GM18502 (cell line): Measurements from ENCODE around the gene WWP2.

ENCODE experiments used
- ATAC-seq: cut with Tn5 transposase; IDR thresholded peaks from one replicate; pipeline ENCODE4 v1.9.1; 2021; ENCODE audit warnings: mild to moderate bottlenecking; ENCODE audit not compliant: unreplicated experiment, poor library complexity

The WWP2 gene

GRCh38 chr16:69880640-69881133 lies 118.6 kb downstream of the WWP2 start:
- ATAC-seq: no peak

- ATAC-seq: no peak
Observed at GRCh38 chr16:69881141-69881540, 119.0 kb downstream of the WWP2 start.

DNA sequence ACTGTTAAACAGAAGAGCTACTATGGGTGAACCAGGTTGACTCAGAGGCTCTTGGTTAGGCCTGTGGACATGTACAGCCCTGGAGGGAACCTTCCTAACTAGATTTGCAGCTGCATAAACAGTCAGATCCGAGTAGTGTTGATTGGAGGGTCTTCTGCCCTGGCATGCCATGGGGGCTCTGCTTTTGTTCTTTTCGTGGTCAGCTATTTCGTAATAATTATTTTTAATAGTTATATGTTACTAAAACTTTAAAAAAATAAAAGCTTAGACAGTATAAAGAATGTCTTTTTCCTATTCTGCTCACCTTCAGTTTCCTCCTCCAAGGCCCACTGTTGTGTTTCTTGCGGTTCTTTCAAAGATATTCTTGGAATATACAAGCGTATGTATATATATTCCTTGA lies 121.6 kb downstream of the WWP2 start:
- no peak for ATAC-seq

DNA sequence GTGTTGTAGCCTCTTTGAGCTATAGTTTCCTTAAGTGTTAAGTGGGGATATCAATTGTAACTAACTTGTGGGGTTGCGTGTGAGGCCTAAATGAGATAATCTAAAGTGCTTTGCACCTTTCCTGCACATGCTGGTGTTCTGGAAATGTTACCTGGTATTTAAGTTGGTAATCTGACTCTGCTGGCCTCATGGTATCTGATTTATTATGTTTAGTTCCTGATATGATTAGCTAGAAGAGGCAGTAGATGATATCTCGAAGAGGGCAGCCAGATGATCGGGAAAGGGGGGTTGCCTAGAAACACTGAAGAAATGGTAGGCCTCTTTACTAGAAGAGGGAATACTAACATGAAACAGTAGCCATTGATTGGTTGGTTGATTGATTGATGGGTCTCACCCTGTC lies 123.6 kb downstream of the WWP2 start:
- no peak for ATAC-seq

DNA sequence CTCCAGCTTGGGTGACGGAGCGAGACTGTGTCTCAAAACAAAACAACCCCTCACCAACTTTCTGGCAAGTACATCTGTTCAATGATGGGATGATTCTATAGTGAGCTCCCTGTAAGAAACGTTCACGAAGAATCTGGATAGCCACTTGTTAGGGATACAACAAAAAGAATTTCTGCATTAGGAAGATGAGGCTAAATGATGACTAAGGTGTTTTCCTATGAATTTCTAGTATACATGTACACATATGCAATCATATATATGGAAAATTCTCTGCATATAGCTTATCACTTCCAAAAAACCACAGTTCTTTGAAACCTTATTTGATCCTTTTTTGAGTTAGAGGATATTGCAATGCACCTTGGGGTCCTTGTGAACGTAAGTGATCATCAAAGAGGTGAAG lies 124.6 kb downstream of the WWP2 start:
- ATAC-seq: no peak

DNA sequence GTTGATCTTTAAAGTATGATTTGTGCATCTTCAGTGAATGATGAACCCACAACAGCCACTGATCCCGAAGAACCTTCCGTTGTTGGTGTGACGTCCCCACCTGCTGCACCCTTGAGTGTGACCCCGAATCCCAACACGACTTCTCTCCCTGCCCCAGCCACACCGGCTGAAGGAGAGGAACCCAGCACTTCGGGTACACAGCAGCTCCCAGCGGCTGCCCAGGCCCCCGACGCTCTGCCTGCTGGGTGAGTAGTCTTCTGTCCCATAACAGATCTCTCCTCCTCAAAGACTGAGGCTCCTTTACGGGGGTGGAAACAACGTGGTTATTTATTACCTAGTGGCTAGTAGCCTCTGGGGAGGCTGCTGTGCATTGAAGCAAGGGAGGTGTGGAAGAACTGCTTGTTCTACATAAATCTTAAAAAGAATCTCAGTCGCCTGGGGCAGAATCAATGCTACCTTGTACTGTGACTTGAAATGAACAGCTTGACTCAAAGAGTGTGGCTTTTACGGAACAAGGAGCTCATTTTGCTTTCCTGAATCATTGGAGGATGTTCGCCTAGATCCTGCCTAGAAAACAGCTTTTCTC lies 126.0 kb downstream of the WWP2 start:
- no peak for ATAC-seq

GRCh38 chr16:69889295-69889964 lies 127.3 kb downstream of the WWP2 start:
- no peak for ATAC-seq

DNA sequence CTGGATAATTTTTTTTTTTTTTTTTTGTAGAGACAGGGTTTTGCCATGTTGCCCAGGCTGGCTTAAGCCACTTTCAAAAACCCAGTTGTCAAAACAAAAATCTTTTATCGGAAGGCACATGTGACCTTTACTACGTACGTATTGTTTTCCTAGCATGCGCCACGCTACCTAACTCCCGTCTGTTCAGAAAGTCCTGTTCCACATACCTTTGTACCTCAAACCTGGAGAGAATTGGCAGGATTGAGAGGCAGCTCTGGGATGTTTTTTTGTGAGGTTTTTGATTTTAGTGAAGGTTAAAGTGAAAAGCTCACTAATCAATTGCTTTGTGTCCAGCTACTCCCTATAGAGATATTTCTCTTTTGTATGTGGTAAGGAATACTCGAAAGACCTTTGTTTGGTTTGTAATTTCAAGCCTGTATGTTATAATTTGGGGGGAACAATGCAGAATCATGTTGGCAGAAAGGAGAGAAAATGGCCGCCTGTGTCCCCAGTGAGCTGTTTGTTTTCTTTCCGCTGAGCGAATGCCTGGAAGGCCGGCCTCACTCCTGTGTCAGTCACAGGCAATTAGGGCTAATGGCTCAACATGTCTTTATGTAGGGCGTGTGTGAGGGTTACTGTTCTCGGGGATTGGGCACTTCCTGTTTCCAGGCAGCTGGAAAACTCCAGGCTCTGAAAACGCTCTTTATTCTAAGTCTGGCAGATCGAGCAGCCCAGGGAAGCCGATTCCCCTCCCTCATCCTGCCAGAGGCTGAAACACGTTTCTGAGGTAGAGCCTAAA lies 128.2 kb downstream of the WWP2 start:
- no peak for ATAC-seq

- no peak for ATAC-seq
Observed at GRCh38 chr16:69890892-69891282, 128.8 kb downstream of the WWP2 start.

DNA sequence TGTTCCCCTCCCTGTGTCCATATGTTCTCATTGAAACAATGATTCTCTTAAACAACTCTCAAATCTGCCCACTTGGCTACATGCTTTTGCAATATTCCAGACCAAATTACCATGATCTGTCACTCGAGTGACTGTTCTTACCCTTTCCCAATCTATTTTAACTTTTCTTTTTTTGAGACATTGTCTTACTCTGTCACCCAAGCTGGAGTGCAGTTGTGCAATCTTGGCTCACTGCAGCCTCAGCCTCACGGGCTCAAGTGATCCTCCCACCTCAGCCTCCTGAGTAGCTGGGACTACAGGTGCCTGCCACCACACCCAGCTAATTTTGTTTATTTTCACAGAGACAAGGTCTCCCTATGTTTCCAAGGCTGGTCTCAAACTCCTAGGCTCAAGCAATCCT lies 130.2 kb downstream of the WWP2 start:
- no peak for ATAC-seq

DNA sequence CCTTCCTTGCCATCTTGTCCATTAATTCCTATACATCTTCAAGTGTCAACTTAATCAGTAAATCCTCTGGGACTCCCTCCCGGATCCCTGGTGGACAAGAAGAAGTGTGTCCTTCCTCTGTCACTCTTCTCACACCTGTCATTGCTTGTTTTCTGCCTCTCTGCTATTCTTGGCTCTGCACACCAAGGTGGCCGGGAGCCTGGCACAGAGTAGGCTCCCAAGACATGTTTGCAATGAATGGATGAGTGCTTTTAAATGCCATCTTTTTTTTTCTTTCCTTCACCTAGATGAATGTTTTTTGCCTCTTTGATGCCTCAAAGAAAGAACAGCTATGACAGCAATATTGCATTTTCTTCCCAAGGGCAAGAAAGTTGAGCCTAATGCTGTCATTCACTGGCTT lies 131.0 kb downstream of the WWP2 start:
- ATAC-seq: no peak

- ATAC-seq: no peak
Observed at GRCh38 chr16:69894676-69895075, 132.5 kb downstream of the WWP2 start.

DNA sequence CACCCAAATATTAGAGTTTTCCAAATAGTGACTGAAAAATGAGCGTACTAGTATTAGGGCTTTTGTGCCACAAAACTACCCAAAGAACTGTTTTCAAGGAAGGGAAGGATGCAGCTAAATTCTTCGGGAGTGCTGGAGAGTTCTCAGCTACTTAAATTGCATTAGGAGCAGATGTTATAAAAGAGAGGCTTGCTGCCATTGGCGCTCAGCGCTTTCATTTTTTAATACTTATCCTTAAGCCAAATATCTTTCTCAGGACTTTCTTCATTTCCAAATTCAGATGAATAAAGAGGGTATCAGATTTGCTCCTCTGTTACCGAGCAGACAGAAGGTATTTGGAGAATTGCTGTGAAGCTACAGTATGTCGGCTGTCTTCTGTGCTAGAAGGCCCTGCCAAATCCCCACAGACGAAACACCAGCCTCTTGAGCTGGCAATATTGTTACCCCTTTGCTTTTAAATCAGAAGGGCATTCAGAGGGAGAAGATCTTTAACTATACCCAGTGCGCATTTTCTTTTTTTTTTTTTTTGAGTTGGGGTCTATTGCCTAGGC lies 141.8 kb downstream of the WWP2 start:
- no peak for ATAC-seq

DNA sequence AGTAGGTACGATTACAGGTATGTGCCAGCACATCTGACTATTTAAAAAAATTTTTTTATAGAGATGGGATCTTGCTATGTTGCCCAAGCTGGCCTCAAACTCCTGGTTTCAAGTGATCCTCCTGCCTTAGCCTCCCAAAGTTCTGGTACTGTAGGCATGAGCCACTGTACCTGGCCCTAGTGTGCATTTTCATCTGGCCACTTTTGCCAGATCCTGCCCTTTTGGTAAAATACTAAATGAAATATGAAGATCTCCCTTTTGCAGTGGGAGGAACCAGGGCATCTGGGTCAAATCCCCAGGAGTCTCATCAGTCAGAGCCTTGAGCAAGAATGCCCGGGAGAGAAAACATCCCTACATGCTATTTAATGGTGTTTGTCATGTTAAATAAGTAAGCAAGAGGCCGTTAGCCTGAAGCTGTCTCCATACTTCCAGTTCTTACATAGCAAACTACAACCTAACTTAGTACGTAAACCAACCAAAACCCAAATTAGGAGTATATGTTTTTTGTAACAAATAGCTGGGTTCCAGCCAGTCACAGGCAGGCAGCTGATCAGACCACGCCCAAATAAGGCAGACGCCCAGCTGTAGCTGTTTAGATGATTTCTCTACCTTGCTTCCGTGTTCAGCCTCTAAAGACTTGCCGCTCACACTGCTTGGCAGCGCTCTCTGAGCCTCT lies 142.5 kb downstream of the WWP2 start:
- no peak for ATAC-seq

DNA sequence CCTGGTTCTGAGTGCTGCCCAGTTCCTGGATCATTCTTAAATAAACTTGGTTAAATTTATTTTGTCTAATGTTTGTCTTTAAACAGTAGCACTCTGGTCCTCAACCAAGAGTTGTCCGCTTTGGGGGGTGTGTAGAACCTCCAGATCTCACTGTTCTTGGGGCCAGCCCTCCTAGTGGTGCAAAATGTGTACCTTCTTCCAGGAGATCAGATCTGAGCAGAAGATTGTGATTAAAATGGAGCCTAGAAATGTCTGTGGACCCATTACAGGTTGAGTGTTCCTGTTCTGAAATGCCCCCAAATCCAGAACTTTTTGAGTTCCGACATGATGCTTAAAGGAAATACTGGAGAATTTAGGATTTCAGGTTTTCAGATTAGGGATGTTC lies 143.0 kb downstream of the WWP2 start:
- ATAC-seq: no peak

GRCh38 chr16:69906838-69907401 lies 144.8 kb downstream of the WWP2 start:
- no peak for ATAC-seq

GRCh38 chr16:69909043-69909442 lies 146.9 kb downstream of the WWP2 start:
- ATAC-seq: no peak

DNA sequence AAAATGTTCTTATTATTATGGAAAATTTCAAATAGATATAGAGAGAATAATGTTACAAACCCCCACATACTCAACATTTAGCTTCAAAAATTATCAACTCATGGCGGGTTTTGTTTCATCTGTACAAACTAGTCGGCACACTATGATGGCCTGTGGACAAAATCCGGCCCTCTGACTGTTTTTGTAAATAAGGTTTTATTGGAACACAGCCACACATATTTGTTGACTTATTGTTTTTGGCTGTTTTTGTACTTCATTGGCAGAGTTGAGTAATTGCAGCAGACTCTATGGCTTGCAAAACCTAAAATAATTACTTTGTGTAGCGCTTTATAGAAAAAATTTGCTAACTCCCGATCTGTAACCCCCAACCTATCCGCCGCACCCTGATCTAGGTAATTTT lies 147.6 kb downstream of the WWP2 start:
- no peak for ATAC-seq

DNA sequence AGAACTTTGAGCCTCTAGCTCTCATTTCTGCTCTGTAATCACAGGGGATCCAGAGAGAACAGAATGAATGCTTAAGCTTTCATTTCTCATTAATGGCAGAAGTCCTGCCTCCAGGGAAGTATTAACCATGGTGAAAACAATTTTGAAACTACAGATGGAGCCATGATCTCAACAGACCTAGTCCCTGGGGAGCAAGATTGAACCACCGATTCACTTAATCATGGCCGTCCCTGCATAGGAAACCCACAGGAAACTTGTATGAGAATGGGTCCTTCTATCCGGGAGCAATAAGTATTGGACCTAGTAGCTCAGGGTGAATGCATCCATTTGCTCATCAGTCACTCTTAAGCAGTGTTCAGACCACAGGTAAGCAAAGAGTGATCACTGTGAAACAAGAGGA lies 148.8 kb downstream of the WWP2 start:
- no peak for ATAC-seq

GRCh38 chr16:69916462-69916861 lies 154.3 kb downstream of the WWP2 start:
- no peak for ATAC-seq
